ENCODE data around the gene SVOP.

DNA sequence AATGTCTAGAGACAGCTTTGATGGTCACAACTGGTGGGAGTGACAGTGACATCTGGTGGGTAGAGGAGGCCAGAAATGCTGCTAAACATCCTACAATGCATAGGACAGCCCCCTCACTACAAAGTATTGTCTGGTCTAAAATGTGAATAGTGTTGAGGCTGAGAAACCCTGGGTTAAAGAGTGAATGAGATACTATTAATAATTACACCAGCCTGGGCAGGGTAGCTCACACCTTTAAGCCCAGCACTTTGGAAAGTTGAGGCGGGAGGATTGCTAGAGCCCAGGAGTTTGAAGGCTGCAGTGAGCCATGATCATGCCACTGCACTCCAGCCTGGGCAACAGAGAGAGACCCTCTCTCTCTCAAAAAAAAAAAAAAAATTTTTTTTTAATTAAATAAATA is 11.1 kb downstream of the SVOP start:
- TF ChIP-seq EZH2phosphoT487 (IDR thresholded peaks at IDR 0.05; ENCODE audit: insufficient read depth, low read depth), result no peak
- TF ChIP-seq EZH2 (IDR thresholded peaks at IDR 0.05; ENCODE audit: insufficient read depth, poor library complexity, severe bottlenecking), result no peak
